NCI-H82 treated with DMSO at 0.1 percent for 48 hours (cell line): ENCODE measurements around the gene KIAA1614.

Experiments used
- DNase-seq: peaks from one replicate; lab custom pipeline; 2025; ENCODE audit not compliant: unreplicated experiment; lab: John Stamatoyannopoulos, UW

Gene KIAA1614

GRCh38 chr1:180981596-180982387, 69.1 kb downstream of the KIAA1614 start:
- DNase-seq = no peak

- no peak for DNase-seq
Observed at GRCh38 chr1:180982422-180982821, 69.7 kb downstream of the KIAA1614 start.

- DNase-seq = no peak
Observed at GRCh38 chr1:180988253-180988752, 75.6 kb downstream of the KIAA1614 start.

GRCh38 chr1:180994262-180994661, 81.6 kb downstream of the KIAA1614 start:
- DNase-seq = no peak

- DNase-seq = no peak
Observed at GRCh38 chr1:180997843-180998504, 85.3 kb downstream of the KIAA1614 start.
